Measurements from ENCODE around the gene ARGFX.

DNA sequence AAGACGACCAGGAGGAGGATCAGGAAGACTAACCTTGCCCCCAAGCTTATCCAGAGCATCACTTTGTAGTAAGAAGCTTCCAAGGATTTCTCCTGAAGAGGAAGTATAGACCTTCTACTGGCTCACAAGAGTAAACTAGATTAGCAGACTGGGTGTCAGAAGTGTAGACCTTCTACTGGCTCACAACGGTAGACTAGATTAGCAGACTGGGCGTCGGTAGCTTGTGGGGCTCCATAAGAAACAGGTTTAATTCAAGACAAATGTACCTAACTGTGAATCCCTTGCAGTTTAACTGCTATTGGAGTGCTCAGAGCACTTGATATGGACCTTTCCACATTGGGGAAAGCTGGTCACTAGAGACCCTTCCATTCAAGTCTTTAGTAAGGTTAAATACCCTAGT, 38.4 kb downstream of the ARGFX start:
- TF ChIP-seq, protein P1, sequence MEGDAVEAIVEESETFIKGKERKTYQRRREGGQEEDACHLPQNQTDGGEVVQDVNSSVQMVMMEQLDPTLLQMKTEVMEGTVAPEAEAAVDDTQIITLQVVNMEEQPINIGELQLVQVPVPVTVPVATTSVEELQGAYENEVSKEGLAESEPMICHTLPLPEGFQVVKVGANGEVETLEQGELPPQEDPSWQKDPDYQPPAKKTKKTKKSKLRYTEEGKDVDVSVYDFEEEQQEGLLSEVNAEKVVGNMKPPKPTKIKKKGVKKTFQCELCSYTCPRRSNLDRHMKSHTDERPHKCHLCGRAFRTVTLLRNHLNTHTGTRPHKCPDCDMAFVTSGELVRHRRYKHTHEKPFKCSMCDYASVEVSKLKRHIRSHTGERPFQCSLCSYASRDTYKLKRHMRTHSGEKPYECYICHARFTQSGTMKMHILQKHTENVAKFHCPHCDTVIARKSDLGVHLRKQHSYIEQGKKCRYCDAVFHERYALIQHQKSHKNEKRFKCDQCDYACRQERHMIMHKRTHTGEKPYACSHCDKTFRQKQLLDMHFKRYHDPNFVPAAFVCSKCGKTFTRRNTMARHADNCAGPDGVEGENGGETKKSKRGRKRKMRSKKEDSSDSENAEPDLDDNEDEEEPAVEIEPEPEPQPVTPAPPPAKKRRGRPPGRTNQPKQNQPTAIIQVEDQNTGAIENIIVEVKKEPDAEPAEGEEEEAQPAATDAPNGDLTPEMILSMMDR (IDR thresholded peaks at IDR 0.05), result no peak
- TF ChIP-seq POLR2A (IDR thresholded peaks at IDR 0.05), result no peak

Data from thyroid gland (tissue), 4 donors.